UCSD-AML1 (cell line): ENCODE data around the gene CDH13.

Source experiments
- DNase-seq: peaks from one replicate; lab custom pipeline; 2025; ENCODE audit not compliant: unreplicated experiment; lab: John Stamatoyannopoulos, UW

CDH13 gene

GRCh38 chr16:83840060-83840617 lies 1213.4 kb downstream of the CDH13 start:
- DNase-seq: no peak

- DNase-seq: no peak
Measured at GRCh38 chr16:83842291-83842690, 1215.5 kb downstream of the CDH13 start.

- DNase-seq: no peak
Measured at GRCh38 chr16:83842756-83843507, 1216.2 kb downstream of the CDH13 start.

- peak; percentile 37 for DNase-seq
Measured at GRCh38 chr16:83843657-83844056, 1216.9 kb downstream of the CDH13 start.

GRCh38 chr16:83845263-83845662 lies 1218.5 kb downstream of the CDH13 start:
- DNase-seq: no peak

GRCh38 chr16:83847371-83848225 lies 1220.8 kb downstream of the CDH13 start:
- DNase-seq: no peak

- DNase-seq: no peak
Measured at GRCh38 chr16:83849421-83849820, 1222.7 kb downstream of the CDH13 start.
